Smooth muscle cell (in vitro differentiated cells): ENCODE results near the gene TENM3. TPM values are rescaled to one million over a fixed set of nuclear protein-coding genes. Genes with fewer than 3 reads are reported as not detected.

Experiments
- DNase-seq: peaks from one replicate; lab custom pipeline; 2025; ENCODE audit not compliant: unreplicated experiment; lab: John Stamatoyannopoulos, UW
- H2AFZ ChIP-seq: fragments of 200-600 bp; sonication (generic); 2 replicates; pipeline ENCODE4 v1.6.0; 2016; ENCODE audit warnings: antibody characterized with exemption, low read depth, mild to moderate bottlenecking
- H3F3A ChIP-seq: fragments of 200-600 bp; sonication (generic); 2 replicates; pipeline ENCODE4 v1.6.0; 2017; ENCODE audit warnings: antibody characterized with exemption, low read depth
- H3K27ac ChIP-seq: fragments of 200-600 bp; sonication (generic); 2 replicates; pipeline ENCODE4 v1.5.1; 2016; ENCODE audit warnings: low read depth, mild to moderate bottlenecking
- H3K27me3 ChIP-seq: fragments of 200-600 bp; sonication (generic); 2 replicates; pipeline ENCODE4 v1.6.1; 2016; ENCODE audit warnings: low read depth, mild to moderate bottlenecking
- H3K36me3 ChIP-seq: fragments of 200-600 bp; sonication (generic); 2 replicates; pipeline ENCODE4 v1.5.1; 2016; ENCODE audit warnings: low read depth
- H3K4me1 ChIP-seq: fragments of 200-600 bp; sonication (generic); 2 replicates; pipeline ENCODE4 v1.5.1; 2016; ENCODE audit warnings: low read depth
- H3K4me2 ChIP-seq: fragments of 200-600 bp; sonication (generic); 2 replicates; pipeline ENCODE4 v1.6.0; 2016; ENCODE audit warnings: mild to moderate bottlenecking
- H3K4me3 ChIP-seq: fragments of 200-600 bp; sonication (generic); 2 replicates; pipeline ENCODE4 v1.5.1; 2016; ENCODE audit warnings: mild to moderate bottlenecking
- H3K79me2 ChIP-seq: fragments of 200-600 bp; sonication (generic); 2 replicates; pipeline ENCODE4 v1.6.0; 2016; ENCODE audit warnings: low read depth, mild to moderate bottlenecking
- H3K9ac ChIP-seq: fragments of 200-600 bp; sonication (generic); 2 replicates; pipeline ENCODE4 v1.6.0; 2016; ENCODE audit warnings: low read depth
- H3K9me3 ChIP-seq: fragments of 200-600 bp; sonication (generic); replicated peaks from 2 replicates; pipeline ENCODE4 v1.5.1; 2016; ENCODE audit warnings: low read depth
- H4K20me1 ChIP-seq: fragments of 200-600 bp; sonication (generic); 2 replicates; pipeline ENCODE4 v1.6.0; 2016; ENCODE audit warnings: low read depth
- WGBS: methylation state at CpG from one replicate; pipeline ENCODE4 v1.1.7; 2016; ENCODE audit warnings: low lambda C conversion rate; 5-methylcytosine and 5-hydroxymethylcytosine counted together
- polyA plus RNA-seq: library from polyadenylated mRNA; unstranded; fragments of >200 nt; fragmentation: Nextera tagmentation; extraction: Ambion mirVana; gene quantifications from 2 replicates; pipeline ENCODE4 v1.2.1, GENCODE V29; 2016
- total RNA-seq: library from RNA; depleted of rRNA; stranded (reverse); fragments of >200 nt; gene quantifications from 2 replicates; pipeline ENCODE4 v1.2.3, GENCODE V29; 2014
- TF ChIP-seq, protein P1 (sequence below): fragments of 200-600 bp; sonication (generic); IDR thresholded peaks from 2 replicates; pipeline ENCODE4 v1.5.1; 2017; ENCODE audit warnings: borderline replicate concordance, mild to moderate bottlenecking, antibody characterized with exemption; ENCODE audit not compliant: insufficient read depth, poor library complexity, severe bottlenecking

The TENM3 gene
- total and polyA plus RNA-seq, 2 experiments from 2014 or later: 46.9 to 295 TPM

DNA sequence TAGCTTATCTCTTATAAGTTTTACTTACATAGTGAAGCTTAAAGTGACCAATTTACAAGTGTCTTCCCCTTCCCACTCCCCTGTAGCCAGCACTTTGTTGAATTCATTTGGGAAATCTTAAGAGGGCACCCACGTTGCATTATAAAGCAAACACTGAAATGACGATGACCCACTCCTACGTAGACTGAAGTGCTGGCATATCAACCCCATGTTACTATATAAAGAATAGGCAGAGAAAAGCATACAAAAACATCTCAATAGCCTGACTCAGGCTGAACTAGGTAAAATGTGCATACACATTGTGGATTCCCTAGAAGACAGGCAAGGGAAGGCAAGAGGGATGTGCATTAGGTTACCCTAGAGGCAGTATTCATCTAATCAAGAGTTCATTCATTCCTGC lies 313.4 kb downstream of the TENM3 start:
- Histone ChIP-seq H3K79me2 (peaks cover 53% of the 10 kb centered on the region), H4K20me1 (peaks cover 59% of the 10 kb centered on the region), H3K9ac (no peak overlapping the region), H3K27me3 (no peaks in the 10 kb centered on the region), H3K4me3 (no peak overlapping the region), H3K36me3 (no peaks in the 10 kb centered on the region), H2AFZ (no peak overlapping the region), H3K9me3 (no peaks in the 10 kb centered on the region), H3F3A (no peaks in the 10 kb centered on the region), H3K4me2 (no peak overlapping the region), H3K27ac (no peak overlapping the region), H3K4me1 (peaks cover 80% of the 10 kb centered on the region)
- DNase-seq: no peak
- TF ChIP-seq, protein P1, sequence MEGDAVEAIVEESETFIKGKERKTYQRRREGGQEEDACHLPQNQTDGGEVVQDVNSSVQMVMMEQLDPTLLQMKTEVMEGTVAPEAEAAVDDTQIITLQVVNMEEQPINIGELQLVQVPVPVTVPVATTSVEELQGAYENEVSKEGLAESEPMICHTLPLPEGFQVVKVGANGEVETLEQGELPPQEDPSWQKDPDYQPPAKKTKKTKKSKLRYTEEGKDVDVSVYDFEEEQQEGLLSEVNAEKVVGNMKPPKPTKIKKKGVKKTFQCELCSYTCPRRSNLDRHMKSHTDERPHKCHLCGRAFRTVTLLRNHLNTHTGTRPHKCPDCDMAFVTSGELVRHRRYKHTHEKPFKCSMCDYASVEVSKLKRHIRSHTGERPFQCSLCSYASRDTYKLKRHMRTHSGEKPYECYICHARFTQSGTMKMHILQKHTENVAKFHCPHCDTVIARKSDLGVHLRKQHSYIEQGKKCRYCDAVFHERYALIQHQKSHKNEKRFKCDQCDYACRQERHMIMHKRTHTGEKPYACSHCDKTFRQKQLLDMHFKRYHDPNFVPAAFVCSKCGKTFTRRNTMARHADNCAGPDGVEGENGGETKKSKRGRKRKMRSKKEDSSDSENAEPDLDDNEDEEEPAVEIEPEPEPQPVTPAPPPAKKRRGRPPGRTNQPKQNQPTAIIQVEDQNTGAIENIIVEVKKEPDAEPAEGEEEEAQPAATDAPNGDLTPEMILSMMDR: no peak
- WGBS: 70% methylated on average over 3 of the region's 3 CpGs

DNA sequence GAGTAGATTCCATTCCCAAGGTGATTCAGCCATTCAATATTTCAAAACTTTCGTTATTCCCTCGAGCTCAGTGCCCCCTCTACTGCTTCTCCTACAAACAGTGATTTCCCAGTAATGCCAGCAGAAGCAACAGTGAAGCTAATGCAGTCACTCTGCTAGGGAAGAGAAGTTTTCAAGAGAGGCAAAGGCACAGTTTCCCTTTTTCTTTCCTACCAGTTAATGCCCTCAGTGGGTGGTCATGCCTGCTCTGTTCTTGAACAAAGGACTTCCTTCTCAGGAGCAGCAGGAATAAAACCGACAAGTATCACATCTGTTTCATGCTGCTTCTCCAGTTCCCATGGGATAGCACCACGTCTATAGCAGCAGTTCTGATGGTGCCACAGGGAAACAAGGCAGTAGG lies 317.2 kb downstream of the TENM3 start:
- WGBS: 39% methylated on average over 4 of the region's 4 CpGs
- H3K9ac ChIP-seq: no peak overlapping the region

DNA sequence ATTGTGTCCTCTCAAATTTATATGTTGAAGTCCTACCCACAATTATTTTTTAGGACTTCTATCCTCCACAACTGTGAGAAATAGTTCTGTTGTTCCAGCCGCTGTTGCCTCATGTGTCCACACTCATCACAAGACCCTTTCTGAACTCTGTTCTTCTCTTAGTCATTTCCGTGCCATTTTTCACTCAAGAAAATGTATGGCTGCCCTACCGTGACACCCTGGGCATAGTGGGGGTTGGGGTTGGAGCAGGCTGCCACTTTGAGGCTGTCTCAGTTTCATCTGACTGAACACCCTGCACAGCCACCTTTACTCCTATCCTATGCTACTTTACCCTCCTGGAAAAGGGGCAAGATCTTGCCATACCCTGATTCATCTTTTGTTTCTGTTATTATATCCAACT lies 319.1 kb downstream of the TENM3 start:
- Histone ChIP-seq H3K27ac (no peak overlapping the region), H3K9ac (no peak overlapping the region), H3F3A (no peaks in the 10 kb centered on the region), H3K4me2 (no peak overlapping the region), H3K79me2 (peaks cover 32% of the 10 kb centered on the region), H2AFZ (no peak overlapping the region), H3K4me1 (peaks cover 51% of the 10 kb centered on the region), H3K36me3 (no peaks in the 10 kb centered on the region), H3K9me3 (no peaks in the 10 kb centered on the region), H3K4me3 (no peak overlapping the region), H3K27me3 (no peaks in the 10 kb centered on the region), H4K20me1 (peaks cover 54% of the 10 kb centered on the region)
- DNase-seq: no peak
- TF ChIP-seq, protein P1: no peak
- 96% methylated on average over 3 of the region's 3 CpGs for WGBS

More for the DNA sequence above, 317.2 kb downstream of the TENM3 start:
- peak overlapping the region; percentile 61 for H3K27ac ChIP-seq
- peak overlapping the region; percentile 77 for H3K4me2 ChIP-seq
- H3F3A ChIP-seq: no peaks in the 10 kb centered on the region
- H3K27me3 ChIP-seq: no peaks in the 10 kb centered on the region
- H3K9me3 ChIP-seq: no peaks in the 10 kb centered on the region
- peak overlapping the region; percentile 31 for H3K4me3 ChIP-seq
- peaks cover 65% of the 10 kb centered on the region for H3K4me1 ChIP-seq
- no peaks in the 10 kb centered on the region for H3K36me3 ChIP-seq
- TF ChIP-seq, protein P1: peak; percentile 13
- no peak overlapping the region for H2AFZ ChIP-seq
- peaks cover 46% of the 10 kb centered on the region for H4K20me1 ChIP-seq
- no peak for DNase-seq
- H3K79me2 ChIP-seq: peaks cover 41% of the 10 kb centered on the region

DNA sequence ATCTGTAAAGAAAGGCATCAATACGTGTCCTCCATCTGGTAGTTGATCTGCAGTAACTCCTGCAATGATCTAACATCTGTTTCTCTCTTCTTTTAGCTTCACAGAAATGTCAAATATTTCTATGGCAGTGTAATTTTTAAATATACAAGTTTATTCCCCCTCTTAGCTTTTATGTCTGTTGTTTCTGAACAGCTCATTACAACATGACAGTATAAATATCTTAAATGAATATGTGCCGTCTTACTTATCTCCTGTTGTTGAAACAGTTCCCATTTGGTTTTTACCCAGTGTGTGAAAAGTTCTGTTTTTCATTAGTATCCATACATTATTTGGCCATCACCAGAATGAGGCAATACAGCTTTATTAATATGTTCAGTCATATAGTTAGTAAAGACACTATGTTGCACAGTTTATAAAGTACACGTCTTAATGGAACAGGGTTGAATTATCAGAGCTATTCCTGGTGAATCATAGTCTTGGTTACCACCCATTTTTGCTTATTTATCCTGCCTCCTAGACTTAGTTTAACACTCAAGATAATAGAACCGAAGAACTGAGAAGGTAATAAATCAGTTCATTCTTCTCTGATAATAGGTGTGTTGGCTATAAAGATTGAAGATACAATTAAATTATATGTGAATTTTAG lies 321.6 kb downstream of the TENM3 start:
- Histone ChIP-seq H3K4me3 (no peak overlapping the region), H3K36me3 (no peaks in the 10 kb centered on the region), H3K27me3 (no peaks in the 10 kb centered on the region), H3K27ac (no peak overlapping the region), H3K9ac (no peak overlapping the region), H3F3A (no peaks in the 10 kb centered on the region), H2AFZ (no peak overlapping the region), H3K9me3 (no peaks in the 10 kb centered on the region), H3K79me2 (peaks cover 28% of the 10 kb centered on the region), H3K4me1 (peaks cover 28% of the 10 kb centered on the region), H3K4me2 (no peak overlapping the region), H4K20me1 (peaks cover 32% of the 10 kb centered on the region)
- TF ChIP-seq, protein P1: no peak
- WGBS: 54% methylated on average over 4 of the region's 4 CpGs
- DNase-seq: no peak
